GM21529 (cell line): ENCODE measurements around the gene SH3BP4.

ENCODE experiments used
- ATAC-seq: cut with Tn5 transposase; IDR thresholded peaks from one replicate; pipeline ENCODE4 v1.9.1; 2021; ENCODE audit not compliant: unreplicated experiment

Gene SH3BP4

DNA sequence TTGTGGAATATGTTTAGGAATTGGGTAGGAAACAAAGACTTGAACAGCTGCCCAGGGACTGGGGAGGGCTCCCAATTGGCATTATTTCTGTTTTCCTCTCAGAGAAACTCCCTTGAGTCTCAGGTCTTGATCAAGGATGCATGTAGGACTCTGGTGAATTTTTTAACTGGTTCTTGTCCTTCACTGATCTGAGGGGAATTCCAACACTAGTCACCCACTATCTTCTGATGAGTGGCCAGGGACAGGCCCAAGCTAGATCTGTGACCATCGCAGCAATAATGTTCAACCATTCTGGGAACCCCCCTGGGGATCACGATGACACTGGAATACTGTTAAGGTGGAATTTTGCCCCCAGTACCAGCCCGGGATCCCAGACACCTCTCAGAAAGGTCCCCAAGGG, 132.0 kb downstream of the SH3BP4 start:
- no peak for ATAC-seq

DNA sequence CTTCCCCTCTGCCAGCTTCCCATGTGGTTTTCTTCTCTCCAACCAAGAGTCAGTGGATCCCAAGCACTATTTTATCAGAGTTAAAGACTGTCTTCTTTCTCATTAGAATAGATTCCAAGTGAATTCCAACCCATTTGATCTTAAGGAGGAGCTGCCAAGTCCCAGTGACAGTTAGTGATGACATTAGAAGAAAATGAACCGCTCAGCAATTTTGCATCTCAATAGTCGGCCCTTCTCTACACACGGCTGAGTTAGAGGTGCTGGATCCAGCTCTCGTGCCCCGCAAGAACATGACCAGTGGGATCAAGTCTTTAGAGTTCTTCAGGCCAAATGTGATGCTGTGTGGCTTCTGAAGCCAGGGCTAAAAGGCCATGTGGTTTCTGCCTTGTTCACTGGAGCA, 132.6 kb downstream of the SH3BP4 start:
- ATAC-seq, result no peak

DNA sequence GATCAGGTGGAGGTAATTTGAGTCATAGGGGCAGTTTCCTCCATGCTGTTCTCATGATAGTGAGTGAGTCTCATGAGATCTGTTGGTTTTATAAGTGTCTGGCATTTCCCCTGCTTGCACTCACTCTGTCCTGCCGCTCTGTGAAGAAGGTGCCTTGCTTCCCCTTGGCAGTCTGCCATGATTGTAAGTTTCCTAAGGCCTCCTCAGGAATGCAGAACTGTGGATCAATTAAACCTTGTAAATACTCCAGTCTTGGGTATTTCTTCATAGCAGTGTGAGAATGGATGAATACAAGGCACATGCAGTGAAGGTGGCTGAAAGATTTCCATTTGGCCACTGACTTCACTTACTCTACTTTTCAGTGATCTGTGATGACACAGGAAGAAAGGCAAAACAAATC, 133.7 kb downstream of the SH3BP4 start:
- no peak for ATAC-seq

DNA sequence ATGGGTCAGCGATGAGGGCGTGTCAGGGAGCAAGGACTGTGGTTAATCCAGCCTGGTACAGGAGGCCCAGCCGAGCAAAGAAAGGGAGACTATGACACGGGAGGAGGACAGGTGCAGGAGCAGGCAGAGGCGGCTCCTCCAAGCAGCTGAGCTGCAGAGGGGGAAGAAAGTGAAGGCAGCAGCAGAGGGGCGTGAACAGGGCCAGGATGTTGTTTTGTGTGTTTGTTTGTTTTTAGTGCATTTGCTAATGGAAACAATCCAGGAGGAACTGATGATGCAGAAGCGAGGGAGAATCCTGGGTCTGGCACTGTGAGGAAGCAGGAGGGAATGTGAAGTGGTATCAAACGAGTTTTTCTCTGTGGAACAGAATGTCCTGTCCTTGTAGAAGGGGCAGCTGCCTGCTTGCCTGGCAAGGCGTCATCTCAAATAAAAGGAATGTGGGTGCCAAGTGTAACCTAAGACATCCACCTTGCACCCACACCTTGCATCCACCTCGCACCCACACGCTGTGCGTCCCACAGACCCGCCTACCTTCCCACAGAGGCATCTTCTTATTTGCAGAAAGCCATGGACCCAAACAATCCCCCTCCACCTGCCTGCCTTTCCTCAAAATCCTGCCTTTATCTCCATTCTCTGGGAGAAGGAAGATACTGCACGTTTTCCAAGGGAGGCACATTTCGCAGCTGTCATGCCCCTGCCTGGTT, 134.8 kb downstream of the SH3BP4 start:
- no peak for ATAC-seq

DNA sequence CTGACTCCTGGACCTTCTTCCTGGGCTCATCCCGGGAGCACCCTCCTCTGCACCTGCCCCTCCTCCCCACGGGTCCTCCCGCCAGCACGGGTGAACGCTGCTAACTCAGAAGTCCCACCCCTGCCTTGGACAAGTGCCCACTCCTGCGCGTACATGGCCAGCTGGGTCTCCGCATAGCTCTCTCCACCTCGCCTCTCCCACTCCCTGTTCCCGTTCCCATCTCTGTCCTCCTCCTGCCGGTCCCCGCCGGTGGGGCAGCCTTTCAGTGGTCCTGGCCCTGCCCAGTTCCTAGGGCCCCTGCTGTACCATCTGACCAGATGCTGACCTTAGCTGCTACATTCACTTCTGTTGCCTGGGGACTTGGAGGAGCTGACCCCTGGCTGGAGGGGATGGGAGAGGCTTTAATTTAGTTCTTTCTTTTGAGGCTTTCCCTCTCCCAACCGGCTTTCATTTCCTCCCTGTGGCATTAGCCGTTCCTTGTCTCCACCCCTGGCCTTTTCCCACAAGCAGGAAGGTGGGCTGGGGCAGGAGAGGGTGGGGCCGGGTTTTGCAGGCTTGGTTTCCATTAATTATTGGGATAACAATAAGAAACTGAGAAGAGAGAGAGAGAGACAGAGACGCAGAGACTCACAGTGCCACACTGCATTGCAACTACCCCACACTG, 136.1 kb downstream of the SH3BP4 start:
- no peak for ATAC-seq

DNA sequence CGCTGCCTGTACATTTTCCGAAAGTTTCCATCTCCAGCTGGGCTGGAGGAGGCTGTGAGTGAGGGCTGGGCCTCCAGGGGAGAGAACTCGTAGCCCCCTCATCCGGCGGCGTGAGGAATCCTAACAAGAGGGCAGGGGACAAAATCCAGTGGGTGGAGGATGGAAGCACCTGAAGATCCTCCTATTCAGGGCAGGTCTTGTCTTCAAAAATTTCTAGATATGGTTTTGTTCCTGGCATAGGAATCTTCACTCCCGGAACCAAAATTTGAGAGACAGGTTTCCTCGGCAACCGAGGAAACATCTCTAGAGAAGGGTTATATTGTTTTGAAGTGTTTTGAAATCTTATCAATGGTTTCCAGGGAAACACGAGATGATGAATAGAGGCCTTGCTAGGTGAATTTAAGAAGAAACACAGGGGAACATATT, 136.7 kb downstream of the SH3BP4 start:
- no peak for ATAC-seq

DNA sequence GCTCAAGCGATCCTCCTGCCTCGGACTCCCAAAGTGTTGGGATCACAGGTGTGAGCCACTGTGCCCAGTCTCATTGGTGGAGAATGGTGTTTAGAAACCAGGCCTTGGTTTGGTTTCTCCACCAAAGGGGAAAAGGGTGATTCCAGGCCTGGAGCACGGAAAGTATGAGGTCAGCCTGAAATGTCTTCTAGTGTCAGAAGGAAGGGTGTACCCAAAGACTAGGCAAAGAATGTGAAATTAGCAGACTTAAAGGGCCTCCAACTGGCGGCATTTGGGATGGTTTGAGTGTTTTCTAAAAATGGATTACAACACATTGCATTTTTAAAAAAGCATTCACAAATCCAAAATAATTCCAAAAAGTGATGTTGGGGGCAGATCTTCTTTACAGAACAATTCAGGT, 139.6 kb downstream of the SH3BP4 start:
- ATAC-seq, result no peak

DNA sequence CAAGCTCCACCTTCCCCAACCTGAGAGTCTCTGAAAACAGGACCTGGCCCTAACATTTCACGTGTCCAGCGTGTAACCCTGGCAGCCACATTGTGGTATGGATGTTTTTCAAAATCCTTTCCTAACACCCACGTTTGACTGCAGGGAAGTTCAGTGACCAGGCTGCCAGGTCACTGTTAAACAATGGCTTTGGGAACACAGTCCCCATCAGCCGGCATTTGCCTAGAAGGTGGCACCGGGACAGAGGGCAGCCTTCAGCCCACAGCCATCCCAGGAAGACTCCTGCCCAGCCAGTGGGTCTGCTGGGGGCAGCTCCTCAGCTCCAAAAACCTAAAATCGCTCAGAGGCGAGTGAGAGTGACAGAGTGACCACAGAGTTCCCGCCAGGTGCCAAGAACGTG, 140.2 kb downstream of the SH3BP4 start:
- no peak for ATAC-seq

DNA sequence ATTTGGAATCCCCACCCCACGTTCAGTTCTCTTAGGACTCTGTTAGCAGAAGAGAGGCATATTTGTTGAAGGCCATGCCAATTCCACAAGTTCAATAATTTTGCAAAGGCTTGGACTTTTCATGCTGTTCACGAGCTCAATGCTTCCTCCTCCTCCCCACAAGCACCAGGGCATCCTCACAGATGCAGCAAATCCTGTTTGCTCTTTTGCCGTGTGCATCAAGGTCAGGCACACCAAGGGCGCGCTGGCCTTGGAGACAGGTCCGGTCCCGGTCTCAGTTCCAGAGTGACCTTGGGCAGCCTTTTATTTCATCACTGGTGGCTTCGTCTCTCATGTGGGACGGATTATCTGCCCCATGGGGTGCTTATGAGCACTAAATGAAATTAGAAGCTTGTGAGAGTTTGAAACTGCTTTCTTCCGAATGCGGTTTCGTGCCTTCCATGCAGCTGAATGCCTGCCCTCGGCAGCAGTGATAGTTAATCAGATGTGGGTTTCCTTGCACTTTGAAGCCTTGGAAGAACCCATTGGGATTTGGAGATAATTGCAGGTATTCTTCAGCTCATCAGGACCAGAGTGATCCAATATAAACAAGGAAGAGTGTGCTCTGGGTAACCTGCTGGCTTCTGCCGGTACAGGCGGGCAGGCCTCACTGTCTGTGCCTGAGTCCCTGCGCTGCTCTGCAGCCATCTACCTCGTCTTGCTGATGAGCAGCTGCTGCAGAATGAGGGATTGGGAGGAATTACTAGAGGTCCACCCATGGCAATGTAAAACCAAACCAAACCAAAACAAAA, 140.8 kb downstream of the SH3BP4 start:
- ATAC-seq, result no peak

DNA sequence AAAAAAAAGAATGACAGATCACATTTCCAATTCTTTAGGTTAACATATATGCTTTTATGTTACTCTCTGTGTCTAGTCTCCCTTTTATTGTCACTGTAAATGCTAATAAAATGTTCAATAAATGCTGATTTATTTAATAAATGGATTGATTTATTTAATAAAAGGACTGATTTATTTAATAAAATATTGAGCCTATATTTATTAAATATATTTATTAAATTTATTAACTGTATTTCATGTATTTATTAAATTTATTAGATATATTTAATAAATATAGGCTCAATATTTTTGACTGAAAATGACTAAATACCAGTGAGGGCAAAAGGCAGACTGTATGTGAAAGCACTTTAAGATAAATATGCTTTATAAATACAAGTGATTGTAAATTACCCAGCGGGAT, 142.6 kb downstream of the SH3BP4 start:
- ATAC-seq, result no peak

DNA sequence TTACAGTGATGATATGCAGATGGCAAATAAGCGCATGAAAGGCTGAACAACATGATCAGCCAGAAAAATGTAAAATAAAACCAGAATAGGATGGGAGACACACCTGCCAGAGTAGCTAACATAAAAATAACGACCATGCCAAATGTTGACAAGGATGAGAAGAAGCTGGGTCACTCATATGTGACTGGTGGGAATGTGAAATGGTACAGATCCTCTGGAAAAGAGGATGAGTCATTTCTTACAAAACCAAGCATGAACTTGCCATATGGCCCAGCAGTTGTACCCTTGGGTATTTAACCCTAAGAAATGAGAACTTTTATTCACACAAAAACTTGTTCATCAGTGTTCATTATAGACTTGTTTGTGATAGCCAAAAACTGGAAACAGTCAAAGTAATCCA, 143.8 kb downstream of the SH3BP4 start:
- no peak for ATAC-seq

DNA sequence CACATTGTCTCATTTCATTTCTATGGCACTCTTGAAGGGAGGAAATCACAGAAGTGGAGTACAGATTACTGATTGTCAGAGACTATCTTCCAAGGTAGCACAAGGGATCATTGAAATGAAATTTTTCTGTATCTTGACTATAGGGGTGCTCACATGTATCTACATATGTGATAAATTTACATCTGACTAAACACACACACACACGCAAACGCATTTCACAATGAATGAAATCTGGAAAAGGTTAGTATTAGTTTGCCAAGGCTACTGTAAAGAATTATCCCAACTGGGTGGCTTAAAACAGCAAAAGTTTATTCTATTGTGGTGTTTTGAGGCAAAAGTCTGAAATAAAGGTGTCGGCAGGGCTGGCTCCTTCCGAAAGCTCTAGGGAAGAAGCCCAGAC, 144.6 kb downstream of the SH3BP4 start:
- ATAC-seq, result no peak

DNA sequence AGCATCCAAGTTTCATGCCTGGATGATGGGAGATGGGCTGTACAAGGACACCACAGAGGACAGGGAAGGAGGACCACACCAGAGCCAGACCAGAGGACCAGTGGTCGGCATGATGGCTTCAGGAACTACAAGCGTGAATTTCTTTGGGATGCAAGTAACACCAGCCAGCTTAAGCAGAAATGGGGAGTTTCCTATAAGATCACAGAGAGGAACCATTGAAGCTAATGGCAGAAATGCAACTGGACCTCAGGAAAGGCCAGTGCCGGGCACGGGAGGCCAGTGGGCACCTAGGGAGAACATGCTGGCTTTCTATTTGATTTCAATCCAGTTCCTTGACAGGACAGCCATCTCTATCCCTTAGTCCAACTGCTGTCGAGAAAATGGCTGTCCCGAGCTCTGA, 145.4 kb downstream of the SH3BP4 start:
- ATAC-seq, result no peak

DNA sequence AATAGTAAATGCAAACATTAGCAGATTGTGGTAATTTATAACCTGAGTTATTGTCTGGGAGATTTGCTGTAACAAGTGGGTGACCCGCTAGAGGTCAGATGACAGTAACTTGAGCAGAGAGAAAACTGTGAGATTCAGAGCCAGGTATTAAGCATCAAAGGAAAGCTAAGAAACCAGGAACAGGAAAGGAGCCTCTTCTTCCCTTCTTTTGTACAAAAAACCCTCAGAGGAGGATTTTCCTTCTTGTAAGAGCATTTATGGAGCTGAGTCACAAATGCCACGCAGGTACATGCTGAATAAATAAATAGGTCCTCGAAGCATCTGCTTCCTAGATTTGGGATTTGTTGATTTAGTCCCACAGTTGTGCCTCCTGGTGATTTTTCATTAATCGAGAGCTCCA, 146.5 kb downstream of the SH3BP4 start:
- no peak for ATAC-seq

DNA sequence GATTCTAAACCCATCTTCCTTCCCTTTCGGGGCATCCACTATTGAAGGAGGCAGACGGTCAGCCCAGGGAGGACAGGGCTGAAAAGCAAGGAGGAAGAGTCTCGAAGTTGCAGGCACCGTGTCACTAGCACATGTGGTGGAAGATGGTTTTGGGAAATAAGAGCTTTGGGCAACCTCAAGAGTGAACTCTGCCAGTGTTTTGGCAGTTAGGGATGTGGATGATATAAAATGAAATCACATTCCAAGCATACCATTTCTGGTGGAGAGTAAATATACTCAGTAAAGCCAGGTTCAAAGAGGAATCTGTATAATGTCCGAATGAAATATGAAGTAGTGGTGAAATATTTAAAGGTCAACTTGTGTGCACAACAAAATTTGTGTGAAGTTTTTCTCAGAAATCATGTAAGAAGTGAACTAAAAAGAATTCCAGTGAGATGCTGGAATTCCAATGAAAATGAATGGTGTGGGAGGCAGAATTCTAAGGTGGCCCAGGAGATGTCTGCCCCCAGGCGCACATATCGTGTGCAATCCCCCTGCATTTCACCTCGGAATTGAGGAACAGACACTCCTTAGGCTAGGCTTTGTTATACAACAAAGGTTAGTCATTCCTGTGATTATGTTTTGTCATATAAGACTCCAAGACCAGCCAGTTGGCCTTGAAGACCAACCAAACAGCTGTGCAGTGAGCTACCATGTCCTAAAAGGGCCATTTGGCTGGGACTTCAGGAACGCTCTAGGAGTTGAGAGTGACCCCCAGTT, 147.1 kb downstream of the SH3BP4 start:
- no peak for ATAC-seq

DNA sequence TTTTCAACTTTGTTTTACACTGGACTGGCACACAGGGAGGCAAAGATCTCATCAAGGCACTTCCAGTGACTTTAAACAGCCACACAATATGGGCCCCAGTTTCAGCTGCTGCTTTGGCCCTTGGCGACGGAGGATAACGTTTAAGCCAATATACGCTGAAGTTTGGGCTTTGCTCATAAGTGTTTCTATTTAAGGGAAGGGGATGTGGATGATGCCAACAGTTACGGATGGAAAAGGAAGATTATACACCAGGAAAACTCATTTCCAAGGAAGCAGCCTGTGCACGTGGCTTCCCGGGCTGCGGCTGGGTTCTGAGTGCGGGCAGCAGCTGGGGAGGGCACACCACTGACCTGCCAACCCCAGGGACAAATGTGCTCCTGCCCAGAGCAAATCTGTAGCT, 151.1 kb downstream of the SH3BP4 start:
- ATAC-seq, result no peak
